Measurements from ENCODE around the gene MTMR12.

DNA sequence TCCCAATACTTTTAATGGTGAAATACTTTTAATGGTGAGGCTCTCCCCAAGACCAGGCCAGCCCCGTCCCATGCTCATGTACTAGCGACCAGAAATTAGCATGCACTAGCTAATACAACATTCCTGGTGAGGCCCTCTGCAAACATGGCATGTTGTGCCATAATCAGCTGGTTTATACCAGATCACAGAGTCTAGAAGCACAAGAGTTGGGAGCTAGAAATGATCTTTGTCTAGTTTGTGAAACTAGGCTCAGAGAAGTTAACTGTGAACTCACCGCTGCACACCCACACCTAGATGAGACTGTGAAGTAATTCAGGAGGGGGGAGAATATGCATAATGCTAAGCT lies 37.4 kb downstream of the MTMR12 start:
- TF ChIP-seq POLR2A (IDR thresholded peaks at IDR 0.05; ENCODE audit: low read depth, low read length) (no peak), POLR2AphosphoS5 (IDR thresholded peaks at IDR 0.05; ENCODE audit: low read depth, low read length) (no peak)

All from GM12892 (cell line).